Measurements from ENCODE around the gene ZNF775.

The ZNF775 gene

DNA sequence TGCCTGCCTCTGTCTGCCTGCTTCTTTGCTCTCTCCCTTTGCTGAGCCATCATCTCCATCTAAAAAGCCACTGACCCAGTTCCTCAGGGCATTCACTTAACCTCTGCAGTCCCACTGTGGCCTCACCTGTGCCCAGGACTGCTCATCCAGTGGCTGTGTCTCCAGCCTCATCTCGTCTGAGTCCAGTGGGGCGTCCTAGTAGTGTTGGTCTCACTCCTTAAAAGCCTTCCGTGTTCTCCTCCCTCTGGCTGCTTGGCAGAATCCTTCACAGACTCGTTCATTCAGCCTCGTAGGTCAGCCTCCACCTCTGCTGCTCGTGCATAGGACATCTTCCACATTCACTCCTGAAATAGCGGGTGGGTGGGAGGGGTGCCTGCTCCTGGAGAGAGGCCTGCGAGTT lies 45.0 kb upstream of the ZNF775 start:
- DNase-seq, result no peak
- no peak overlapping the region for H3K56ac ChIP-seq (ENCODE audit: low read length)
- no peaks in the 10 kb centered on the region for H3K79me2 ChIP-seq (ENCODE audit: control insufficient read depth, insufficient read depth, low read length)
- no peaks in the 10 kb centered on the region for H3K79me1 ChIP-seq (ENCODE audit: low read length)
- H2AK5ac ChIP-seq (ENCODE audit: low read length), result no peak overlapping the region
- H2BK120ac ChIP-seq (ENCODE audit: low read depth, low read length), result no peak overlapping the region
- no peak overlapping the region for H4K8ac ChIP-seq (ENCODE audit: low read depth, low read length)
- H2BK5ac ChIP-seq (ENCODE audit: low read length), result no peak overlapping the region
- no peak overlapping the region for H3K27ac ChIP-seq (ENCODE audit: low read depth, low read length)
- no peak overlapping the region for H3K9ac ChIP-seq (ENCODE audit: low read length)
- H3K4me2 ChIP-seq (ENCODE audit: low read length), result no peak overlapping the region
- no CpG with 5 or more reads among the region's 8 CpGs for WGBS (ENCODE audit: extremely low coverage, insufficient coverage, low lambda C conversion rate)
- H3K23ac ChIP-seq (ENCODE audit: low read length), result no peak overlapping the region
- H3K36me3 ChIP-seq (ENCODE audit: control insufficient read depth, insufficient read depth, low read length), result no peaks in the 10 kb centered on the region
- H2BK15ac ChIP-seq (replicated peaks; ENCODE audit: low read depth), result no peak overlapping the region
- H4K5ac ChIP-seq (ENCODE audit: low read length), result no peak overlapping the region
- no peak overlapping the region for H3K4me3 ChIP-seq (ENCODE audit: low read length)
- no peaks in the 10 kb centered on the region for H3K27me3 ChIP-seq (ENCODE audit: insufficient read depth, low read length, poor library complexity)
- H3K18ac ChIP-seq (ENCODE audit: low read length), result no peak overlapping the region
- H3K4ac ChIP-seq (ENCODE audit: low read depth, low read length), result no peak overlapping the region
- H3K4me1 ChIP-seq (ENCODE audit: control insufficient read depth, low read depth, low read length), result peaks cover 7% of the 10 kb centered on the region

DNA sequence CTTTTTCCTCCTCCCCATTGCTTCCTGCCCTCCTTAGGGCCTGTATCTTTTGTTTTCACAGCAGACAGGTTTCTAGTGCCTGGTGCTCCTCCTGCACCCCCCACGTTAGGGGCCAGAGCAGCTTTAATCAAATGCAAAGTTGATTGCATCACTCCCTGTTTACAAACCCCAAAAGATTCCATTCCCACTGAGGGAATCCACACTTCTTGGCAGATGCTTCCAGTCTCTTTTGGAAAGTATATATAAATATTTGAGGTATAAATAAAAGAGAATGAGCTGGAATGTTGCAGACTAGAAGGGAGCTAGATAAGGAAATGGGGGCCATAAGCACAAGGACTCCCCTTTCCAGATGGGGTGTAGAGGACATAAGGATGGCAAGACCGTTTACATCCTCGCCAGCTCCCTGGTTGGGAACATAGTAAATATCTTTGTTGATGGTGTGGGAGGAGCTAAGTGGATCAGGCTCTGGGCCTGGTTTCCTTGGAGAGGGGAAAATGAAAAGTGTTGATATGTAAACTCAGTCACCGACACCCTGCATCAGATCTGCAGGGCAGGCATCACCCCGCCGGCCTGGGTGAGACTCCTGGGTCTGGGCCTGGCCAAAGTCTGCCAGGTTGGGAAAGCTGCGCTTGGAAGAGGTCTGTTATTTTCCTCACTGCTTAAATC lies 43.9 kb upstream of the ZNF775 start:
- H3K4ac ChIP-seq (ENCODE audit: low read depth, low read length), result no peak overlapping the region
- no peak overlapping the region for H3K18ac ChIP-seq (ENCODE audit: low read length)
- H3K36me3 ChIP-seq (ENCODE audit: control insufficient read depth, insufficient read depth, low read length), result no peaks in the 10 kb centered on the region
- peak overlapping the region; percentile 75 for H3K56ac ChIP-seq (ENCODE audit: low read length)
- H4K8ac ChIP-seq (ENCODE audit: low read depth, low read length), result no peak overlapping the region
- H2BK15ac ChIP-seq (replicated peaks; ENCODE audit: low read depth), result no peak overlapping the region
- no peak overlapping the region for H4K5ac ChIP-seq (ENCODE audit: low read length)
- no peak overlapping the region for H3K27ac ChIP-seq (ENCODE audit: low read depth, low read length)
- H3K23ac ChIP-seq (ENCODE audit: low read length), result no peak overlapping the region
- no peak overlapping the region for H3K9ac ChIP-seq (ENCODE audit: low read length)
- no peak overlapping the region for H2AK5ac ChIP-seq (ENCODE audit: low read length)
- H3K4me1 ChIP-seq (ENCODE audit: control insufficient read depth, low read depth, low read length), result peaks cover 7% of the 10 kb centered on the region
- no CpG with 5 or more reads among the region's 7 CpGs for WGBS (ENCODE audit: extremely low coverage, insufficient coverage, low lambda C conversion rate)
- DNase-seq, result peak; percentile 81
- H2BK120ac ChIP-seq (ENCODE audit: low read depth, low read length), result no peak overlapping the region
- no peak overlapping the region for H2BK5ac ChIP-seq (ENCODE audit: low read length)
- H3K27me3 ChIP-seq (ENCODE audit: insufficient read depth, low read length, poor library complexity), result no peaks in the 10 kb centered on the region
- no peaks in the 10 kb centered on the region for H3K79me1 ChIP-seq (ENCODE audit: low read length)
- no peaks in the 10 kb centered on the region for H3K79me2 ChIP-seq (ENCODE audit: control insufficient read depth, insufficient read depth, low read length)
- H3K4me3 ChIP-seq (ENCODE audit: low read length), result no peak overlapping the region
- H3K4me2 ChIP-seq (ENCODE audit: low read length), result no peak overlapping the region

DNA sequence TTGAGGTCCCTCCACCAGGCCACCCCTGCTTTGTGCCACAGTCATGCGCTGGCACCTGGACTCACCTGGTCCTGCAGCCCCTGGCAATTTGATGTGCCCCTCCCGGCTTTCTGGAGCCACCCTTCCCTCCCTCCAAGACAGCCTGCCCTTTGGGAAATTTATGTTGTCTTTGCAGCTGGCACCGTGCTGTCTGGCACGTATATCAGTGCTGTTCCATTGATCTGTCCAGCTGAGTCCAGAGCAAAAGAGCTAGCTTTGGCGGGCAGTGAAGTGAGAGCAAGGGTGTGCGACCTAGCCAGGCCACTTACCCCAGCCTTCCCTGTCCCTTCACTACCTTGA lies 43.4 kb upstream of the ZNF775 start:
- DNase-seq, result no peak
- Histone ChIP-seq H3K36me3 (ENCODE audit: control insufficient read depth, insufficient read depth, low read length) (no peaks in the 10 kb centered on the region), H3K79me1 (ENCODE audit: low read length) (no peaks in the 10 kb centered on the region), H2BK120ac (ENCODE audit: low read depth, low read length) (no peak overlapping the region), H3K4me1 (ENCODE audit: control insufficient read depth, low read depth, low read length) (peaks cover 7% of the 10 kb centered on the region), H3K9ac (ENCODE audit: low read length) (no peak overlapping the region), H3K56ac (ENCODE audit: low read length) (peak overlapping the region; percentile 75), H2BK15ac (replicated peaks; ENCODE audit: low read depth) (no peak overlapping the region), H3K27ac (ENCODE audit: low read depth, low read length) (no peak overlapping the region), H4K8ac (ENCODE audit: low read depth, low read length) (no peak overlapping the region), H3K23ac (ENCODE audit: low read length) (no peak overlapping the region), H4K5ac (ENCODE audit: low read length) (no peak overlapping the region), H3K27me3 (ENCODE audit: insufficient read depth, low read length, poor library complexity) (no peaks in the 10 kb centered on the region), H2AK5ac (ENCODE audit: low read length) (no peak overlapping the region), H3K18ac (ENCODE audit: low read length) (no peak overlapping the region), H2BK5ac (ENCODE audit: low read length) (no peak overlapping the region), H3K4ac (ENCODE audit: low read depth, low read length) (no peak overlapping the region), H3K4me2 (ENCODE audit: low read length) (no peak overlapping the region), H3K79me2 (ENCODE audit: control insufficient read depth, insufficient read depth, low read length) (no peaks in the 10 kb centered on the region), H3K4me3 (ENCODE audit: low read length) (no peak overlapping the region)
- no CpG with 5 or more reads among the region's 6 CpGs for WGBS (ENCODE audit: extremely low coverage, insufficient coverage, low lambda C conversion rate)

DNA sequence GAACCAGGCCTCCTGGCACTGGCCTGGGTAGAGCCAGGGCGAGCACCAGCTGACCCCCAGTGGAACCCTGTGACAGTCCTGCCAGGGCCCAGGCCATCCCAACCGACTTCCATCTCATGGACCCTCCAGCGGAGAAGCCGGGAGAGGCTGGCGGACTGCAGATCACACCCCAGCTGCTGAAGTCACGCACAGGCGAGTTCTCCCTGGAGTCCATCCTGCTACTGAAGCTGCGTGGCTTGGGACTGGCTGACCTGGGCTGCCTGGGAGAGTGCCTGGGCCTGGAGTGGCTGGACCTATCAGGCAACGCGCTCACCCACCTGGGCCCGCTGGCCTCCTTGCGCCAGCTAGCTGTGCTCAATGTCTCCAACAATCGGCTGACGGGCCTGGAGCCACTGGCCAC lies 42.4 kb upstream of the ZNF775 start:
- H2AK5ac ChIP-seq (ENCODE audit: low read length), result no peak overlapping the region

DNA sequence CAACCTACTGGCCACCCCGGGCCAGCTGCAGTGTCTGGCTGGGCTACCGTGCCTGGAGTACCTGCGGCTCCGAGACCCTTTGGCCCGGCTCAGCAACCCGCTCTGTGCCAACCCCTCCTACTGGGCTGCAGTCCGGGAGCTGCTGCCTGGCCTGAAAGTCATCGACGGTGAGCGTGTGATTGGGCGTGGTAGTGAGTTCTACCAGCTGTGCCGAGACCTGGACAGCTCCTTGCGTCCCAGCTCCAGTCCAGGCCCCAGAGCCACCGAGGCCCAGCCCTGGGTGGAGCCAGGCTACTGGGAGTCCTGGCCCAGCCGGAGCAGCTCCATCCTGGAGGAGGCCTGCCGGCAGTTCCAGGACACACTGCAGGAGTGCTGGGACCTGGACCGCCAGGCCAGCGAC lies 42.0 kb upstream of the ZNF775 start:
- no peaks in the 10 kb centered on the region for H3K36me3 ChIP-seq (ENCODE audit: control insufficient read depth, insufficient read depth, low read length)
- no peaks in the 10 kb centered on the region for H3K27me3 ChIP-seq (ENCODE audit: insufficient read depth, low read length, poor library complexity)
- no peak overlapping the region for H3K18ac ChIP-seq (ENCODE audit: low read length)
- no peak for DNase-seq
- H4K5ac ChIP-seq (ENCODE audit: low read length), result no peak overlapping the region
- H3K79me2 ChIP-seq (ENCODE audit: control insufficient read depth, insufficient read depth, low read length), result no peaks in the 10 kb centered on the region
- H3K56ac ChIP-seq (ENCODE audit: low read length), result no peak overlapping the region
- H3K4me2 ChIP-seq (ENCODE audit: low read length), result no peak overlapping the region
- no peak overlapping the region for H3K4me3 ChIP-seq (ENCODE audit: low read length)
- no peak overlapping the region for H3K23ac ChIP-seq (ENCODE audit: low read length)
- peaks cover 7% of the 10 kb centered on the region for H3K4me1 ChIP-seq (ENCODE audit: control insufficient read depth, low read depth, low read length)
- H3K9ac ChIP-seq (ENCODE audit: low read length), result no peak overlapping the region
- H2BK120ac ChIP-seq (ENCODE audit: low read depth, low read length), result no peak overlapping the region
- no peak overlapping the region for H2AK5ac ChIP-seq (ENCODE audit: low read length)
- H4K8ac ChIP-seq (ENCODE audit: low read depth, low read length), result no peak overlapping the region
- H3K79me1 ChIP-seq (ENCODE audit: low read length), result no peaks in the 10 kb centered on the region
- WGBS (ENCODE audit: extremely low coverage, insufficient coverage, low lambda C conversion rate), result no CpG with 5 or more reads among the region's 18 CpGs
- H3K27ac ChIP-seq (ENCODE audit: low read depth, low read length), result no peak overlapping the region
- H2BK5ac ChIP-seq (ENCODE audit: low read length), result no peak overlapping the region
- no peak overlapping the region for H2BK15ac ChIP-seq (replicated peaks; ENCODE audit: low read depth)
- no peak overlapping the region for H3K4ac ChIP-seq (ENCODE audit: low read depth, low read length)

More for the DNA sequence above, 42.4 kb upstream of the ZNF775 start:
- peaks cover 7% of the 10 kb centered on the region for H3K4me1 ChIP-seq (ENCODE audit: control insufficient read depth, low read depth, low read length)
- no peak overlapping the region for H3K27ac ChIP-seq (ENCODE audit: low read depth, low read length)
- no peak overlapping the region for H3K9ac ChIP-seq (ENCODE audit: low read length)
- H4K8ac ChIP-seq (ENCODE audit: low read depth, low read length), result no peak overlapping the region
- no peak for DNase-seq
- H3K4me2 ChIP-seq (ENCODE audit: low read length), result no peak overlapping the region
- H2BK15ac ChIP-seq (replicated peaks; ENCODE audit: low read depth), result no peak overlapping the region
- no peak overlapping the region for H3K4ac ChIP-seq (ENCODE audit: low read depth, low read length)
- no peak overlapping the region for H2BK120ac ChIP-seq (ENCODE audit: low read depth, low read length)
- no CpG with 5 or more reads among the region's 14 CpGs for WGBS (ENCODE audit: extremely low coverage, insufficient coverage, low lambda C conversion rate)
- H4K5ac ChIP-seq (ENCODE audit: low read length), result no peak overlapping the region
- no peak overlapping the region for H3K4me3 ChIP-seq (ENCODE audit: low read length)
- H3K27me3 ChIP-seq (ENCODE audit: insufficient read depth, low read length, poor library complexity), result no peaks in the 10 kb centered on the region
- peak overlapping the region; percentile 25 for H3K56ac ChIP-seq (ENCODE audit: low read length)
- H3K79me1 ChIP-seq (ENCODE audit: low read length), result no peaks in the 10 kb centered on the region
- H3K18ac ChIP-seq (ENCODE audit: low read length), result no peak overlapping the region
- H3K36me3 ChIP-seq (ENCODE audit: control insufficient read depth, insufficient read depth, low read length), result no peaks in the 10 kb centered on the region
- H2BK5ac ChIP-seq (ENCODE audit: low read length), result no peak overlapping the region
- H3K23ac ChIP-seq (ENCODE audit: low read length), result no peak overlapping the region
- H3K79me2 ChIP-seq (ENCODE audit: control insufficient read depth, insufficient read depth, low read length), result no peaks in the 10 kb centered on the region

DNA sequence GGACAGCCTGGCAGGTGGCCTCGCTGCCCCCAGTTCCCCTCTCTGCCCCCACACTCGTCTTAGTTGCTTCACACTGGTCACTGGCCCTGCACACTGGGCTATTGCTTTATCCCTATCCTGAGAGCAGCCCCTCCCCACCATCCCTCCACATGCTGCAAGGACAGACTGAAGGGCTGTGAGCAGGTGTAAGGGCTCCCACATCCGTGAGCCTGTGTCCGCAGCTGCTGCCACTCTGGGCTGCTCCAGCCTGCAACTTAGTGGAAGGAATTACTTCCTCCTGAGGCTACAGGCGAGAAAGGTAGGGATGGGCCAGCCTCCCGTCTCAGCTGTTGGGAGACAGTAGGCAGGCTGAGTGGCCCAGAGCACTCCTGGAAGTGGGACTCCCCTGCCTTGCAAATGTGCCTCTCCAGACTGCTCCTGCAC lies 41.5 kb upstream of the ZNF775 start:
- Histone ChIP-seq H4K5ac (ENCODE audit: low read length) (no peak overlapping the region), H2BK5ac (ENCODE audit: low read length) (no peak overlapping the region), H3K79me2 (ENCODE audit: control insufficient read depth, insufficient read depth, low read length) (no peaks in the 10 kb centered on the region), H3K4me2 (ENCODE audit: low read length) (no peak overlapping the region), H3K23ac (ENCODE audit: low read length) (no peak overlapping the region), H3K56ac (ENCODE audit: low read length) (no peak overlapping the region), H3K4me3 (ENCODE audit: low read length) (no peak overlapping the region), H3K27ac (ENCODE audit: low read depth, low read length) (no peak overlapping the region), H3K4ac (ENCODE audit: low read depth, low read length) (no peak overlapping the region), H2BK15ac (replicated peaks; ENCODE audit: low read depth) (no peak overlapping the region), H3K79me1 (ENCODE audit: low read length) (no peaks in the 10 kb centered on the region), H3K4me1 (ENCODE audit: control insufficient read depth, low read depth, low read length) (peaks cover 7% of the 10 kb centered on the region), H3K18ac (ENCODE audit: low read length) (no peak overlapping the region), H3K36me3 (ENCODE audit: control insufficient read depth, insufficient read depth, low read length) (no peaks in the 10 kb centered on the region), H2AK5ac (ENCODE audit: low read length) (no peak overlapping the region), H3K9ac (ENCODE audit: low read length) (no peak overlapping the region), H4K8ac (ENCODE audit: low read depth, low read length) (no peak overlapping the region), H2BK120ac (ENCODE audit: low read depth, low read length) (no peak overlapping the region), H3K27me3 (ENCODE audit: insufficient read depth, low read length, poor library complexity) (peaks cover 2% of the 10 kb centered on the region)
- no CpG with 5 or more reads among the region's 6 CpGs for WGBS (ENCODE audit: extremely low coverage, insufficient coverage, low lambda C conversion rate)
- no peak for DNase-seq

Data from mesendoderm (in vitro differentiated cells).